IPS-NIHi11 (cell line): ENCODE data around the gene ZNF808.
"Not testable (repeated sequence)": the region's sequence is repeated elsewhere in the genome, so short reads cannot be mapped to it uniquely, and the experiment has no call there.

Experiments used
- DNase-seq: peaks from one replicate; pipeline ENCODE4 v3.0.0; 2012; ENCODE audit warnings: mixed read lengths, low spot score

The ZNF808 gene

DNA sequence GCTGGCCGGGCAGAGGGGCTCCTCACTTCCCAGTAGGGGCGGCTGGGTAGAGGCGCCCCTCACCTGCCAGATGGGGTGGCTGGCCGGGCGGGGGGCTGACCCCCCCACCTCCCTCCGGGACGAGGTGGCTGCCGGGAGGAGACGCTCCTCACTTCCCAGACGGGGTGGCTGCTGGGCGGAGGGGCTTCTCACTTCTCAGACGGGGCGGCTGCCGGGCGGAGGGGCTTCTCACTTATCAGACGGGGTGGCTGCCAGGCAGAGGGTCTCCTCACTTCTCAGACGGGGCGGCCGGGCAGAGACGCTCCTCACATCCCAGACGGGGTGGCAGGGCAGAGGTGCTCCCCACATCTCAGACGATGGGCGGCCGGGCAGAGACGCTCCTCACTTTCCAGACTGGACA lies 66.0 kb downstream of the ZNF808 start:
- not testable (repeated sequence) for DNase-seq

DNA sequence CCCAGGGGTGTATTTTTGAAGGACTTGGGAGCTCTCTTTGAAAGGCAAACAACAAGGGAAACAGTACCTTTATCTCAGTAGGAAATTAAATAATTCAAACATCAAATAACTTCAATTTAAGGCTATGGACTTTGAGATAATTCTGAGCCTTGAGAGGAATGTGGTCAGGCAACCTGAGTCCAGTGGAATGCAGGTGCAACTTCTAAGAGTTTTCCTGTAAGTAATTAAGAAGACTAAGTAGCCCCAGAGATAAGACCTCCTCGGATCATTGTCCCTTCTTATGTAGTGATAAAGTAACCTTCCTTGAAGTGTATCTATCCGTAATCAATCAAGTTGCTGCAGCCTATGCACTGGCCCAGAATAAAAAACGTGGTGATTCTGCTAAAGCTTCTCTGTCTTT lies 71.8 kb downstream of the ZNF808 start:
- no peak for DNase-seq

GRCh38 chr19:52600639-52601024 lies 73.2 kb downstream of the ZNF808 start:
- DNase-seq = no peak

DNA sequence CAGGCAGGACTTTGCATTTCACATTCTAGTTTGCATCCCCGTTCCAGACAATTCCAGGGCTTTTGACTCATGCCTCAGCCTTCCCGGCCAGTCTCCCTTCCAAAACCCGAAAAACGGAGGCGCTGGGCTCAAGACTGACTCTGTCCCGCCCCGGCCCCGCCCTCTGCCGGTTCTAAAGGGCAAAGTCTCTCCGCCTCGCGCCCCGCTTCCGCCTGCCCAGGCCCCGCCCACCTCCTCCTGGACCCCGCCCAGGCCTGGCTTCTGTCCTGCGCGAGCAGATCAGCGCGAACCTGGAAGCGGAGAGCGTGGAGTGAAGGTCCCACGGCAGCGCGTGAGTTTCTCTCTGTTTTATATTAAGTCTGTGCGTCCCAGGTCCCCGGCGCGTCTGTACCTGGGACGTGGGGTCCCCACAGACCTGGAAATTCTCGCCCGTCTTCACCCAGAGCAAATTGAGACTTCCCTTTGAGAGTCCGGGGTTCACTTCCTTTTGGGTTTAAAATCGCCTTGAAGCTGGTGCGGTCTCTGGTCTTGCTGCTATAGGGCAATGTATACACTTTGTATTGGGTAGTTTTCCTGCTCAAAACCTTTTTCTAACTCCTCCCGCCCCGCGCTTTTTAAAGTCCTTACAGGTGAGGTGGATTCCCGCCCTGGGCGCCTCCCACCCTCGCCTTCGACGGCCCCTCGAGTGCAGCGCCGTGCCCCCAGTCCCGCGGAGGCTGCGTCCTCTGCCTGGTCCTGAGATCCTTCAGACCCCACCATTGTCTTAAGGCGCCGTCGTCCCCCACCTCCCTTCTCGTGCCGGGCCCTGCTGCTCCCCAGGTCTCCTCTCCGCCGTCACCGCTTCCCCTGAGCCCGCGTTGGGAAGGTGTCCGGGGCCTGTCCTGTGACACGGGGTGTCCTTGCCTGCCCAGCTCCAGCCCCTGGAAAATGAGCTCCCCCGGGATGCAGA lies 73.8 kb downstream of the ZNF808 start:
- peak; percentile 93 for DNase-seq

- DNase-seq = not testable (repeated sequence)
These were observed 74.5 kb downstream of the ZNF808 start for GRCh38 chr19:52601974-52602366.

- DNase-seq = no peak
These were observed 75.5 kb downstream of the ZNF808 start for GRCh38 chr19:52602941-52603340.

GRCh38 chr19:52603558-52604207 lies 76.2 kb downstream of the ZNF808 start:
- DNase-seq = no peak
